GM18502 (cell line): ENCODE results near the gene ATXN7L1.

Experiments used
- ATAC-seq: cut with Tn5 transposase; IDR thresholded peaks from one replicate; pipeline ENCODE4 v1.9.1; 2021; ENCODE audit warnings: mild to moderate bottlenecking; ENCODE audit not compliant: unreplicated experiment, poor library complexity

The ATXN7L1 gene

GRCh38 chr7:105655500-105656380 lies 220.7 kb downstream of the ATXN7L1 start:
- ATAC-seq = no peak

GRCh38 chr7:105655067-105655466 lies 221.3 kb downstream of the ATXN7L1 start:
- no peak for ATAC-seq

- no peak for ATAC-seq
Observed at GRCh38 chr7:105654095-105654686, 222.2 kb downstream of the ATXN7L1 start.

- no peak for ATAC-seq
Observed at GRCh38 chr7:105653441-105654005, 222.9 kb downstream of the ATXN7L1 start.

GRCh38 chr7:105652359-105652993 lies 223.9 kb downstream of the ATXN7L1 start:
- ATAC-seq = peak; percentile 86

GRCh38 chr7:105651798-105652197 lies 224.6 kb downstream of the ATXN7L1 start:
- ATAC-seq = no peak

GRCh38 chr7:105650382-105650970 lies 225.9 kb downstream of the ATXN7L1 start:
- no peak for ATAC-seq

GRCh38 chr7:105649727-105650381 lies 226.5 kb downstream of the ATXN7L1 start:
- ATAC-seq = no peak

- ATAC-seq = no peak
Observed at GRCh38 chr7:105648561-105649401, 227.6 kb downstream of the ATXN7L1 start.

GRCh38 chr7:105647591-105647990 lies 228.8 kb downstream of the ATXN7L1 start:
- ATAC-seq = no peak

GRCh38 chr7:105644937-105645336 lies 231.5 kb downstream of the ATXN7L1 start:
- ATAC-seq = no peak

- ATAC-seq = no peak
Observed at GRCh38 chr7:105643851-105644250, 232.5 kb downstream of the ATXN7L1 start.

- no peak for ATAC-seq
Observed at GRCh38 chr7:105643384-105643783, 233.0 kb downstream of the ATXN7L1 start.

- ATAC-seq = no peak
Observed at GRCh38 chr7:105642264-105642663, 234.1 kb downstream of the ATXN7L1 start.

- no peak for ATAC-seq
Observed at GRCh38 chr7:105640956-105641810, 235.2 kb downstream of the ATXN7L1 start.

- no peak for ATAC-seq
Observed at GRCh38 chr7:105639667-105640493, 236.5 kb downstream of the ATXN7L1 start.

- no peak for ATAC-seq
Observed at GRCh38 chr7:105638902-105639495, 237.4 kb downstream of the ATXN7L1 start.
